Endodermal cell (in vitro differentiated cells): ENCODE measurements around the gene SMIM45.

Source experiments
- DNase-seq: peaks from one replicate; pipeline ENCODE4 v3.0.0-alpha.2; 2017
- H3K27ac ChIP-seq: 2 replicates; pipeline ENCODE4 v1.5.1; 2013; ENCODE audit warnings: mild to moderate bottlenecking, low read depth, low read length, moderate library complexity
- H3K27me3 ChIP-seq: 2 replicates; pipeline ENCODE4 v1.6.1; 2013; ENCODE audit warnings: mild to moderate bottlenecking, low read length, moderate library complexity; ENCODE audit not compliant: insufficient read depth, control insufficient read depth, poor library complexity, severe bottlenecking
- H3K36me3 ChIP-seq: 2 replicates; pipeline ENCODE4 v1.7.0; 2013; ENCODE audit warnings: mild to moderate bottlenecking, low read length, moderate library complexity; ENCODE audit not compliant: control insufficient read depth, insufficient read depth
- H3K4me1 ChIP-seq: one replicate; pipeline ENCODE4 v1.7.0; 2013; ENCODE audit warnings: low read length; ENCODE audit not compliant: control insufficient read depth, insufficient read depth
- H3K4me3 ChIP-seq: 2 replicates; pipeline ENCODE4 v1.5.1; 2013; ENCODE audit warnings: mild to moderate bottlenecking, low read length, moderate library complexity
- H3K9ac ChIP-seq: 2 replicates; pipeline ENCODE4 v1.6.1; 2013; ENCODE audit warnings: mild to moderate bottlenecking, low read length, moderate library complexity; ENCODE audit not compliant: poor library complexity, severe bottlenecking; ENCODE audit errors: extremely low read depth
- H3K9me3 ChIP-seq: 2 replicates; pipeline ENCODE4 v1.6.1; 2013; ENCODE audit warnings: mild to moderate bottlenecking, low read length, moderate library complexity; ENCODE audit not compliant: control insufficient read depth
- H3K27ac Mint-ChIP-seq: 2 replicates; pipeline ENCODE4 v1.8.0; 2020; ENCODE audit warnings: mixed read lengths
- H3K27me3 Mint-ChIP-seq: 2 replicates; pipeline ENCODE4 v1.8.0; 2021; ENCODE audit warnings: mild to moderate bottlenecking, mixed read lengths; ENCODE audit not compliant: insufficient read depth
- H3K36me3 Mint-ChIP-seq: 2 replicates; pipeline ENCODE4 v1.8.0; 2020; ENCODE audit warnings: low read depth, mixed read lengths
- H3K4me1 Mint-ChIP-seq: 2 replicates; pipeline ENCODE4 v1.8.0; 2020; ENCODE audit warnings: mixed read lengths
- H3K4me3 Mint-ChIP-seq: 2 replicates; pipeline ENCODE4 v1.8.0; 2020; ENCODE audit warnings: mild to moderate bottlenecking, moderate library complexity, mixed read lengths
- H3K9me3 Mint-ChIP-seq: 2 replicates; pipeline ENCODE4 v1.8.0; 2020; ENCODE audit warnings: mild to moderate bottlenecking, mixed read lengths
- WGBS, 2 experiments: methylation state at CpG; one replicate each; pipeline versions ENCODE4 v1.1.5 to v1.1.7; 2013; ENCODE audit warnings: missing lambda C conversion rate in 2 of 2, mixed read lengths in 1 of 2; ENCODE audit not compliant: insufficient coverage in 1 of 2, insufficient read length in 1 of 2; 5-methylcytosine and 5-hydroxymethylcytosine counted together
- TF ChIP-seq, protein P1 (sequence below): fragments of 200-600 bp; sonication (generic); conservative IDR thresholded peaks from 2 replicates; pipeline ENCODE4 v1.5.0; 2021; ENCODE audit warnings: antibody characterized with exemption, mild to moderate bottlenecking

The SMIM45 gene

DNA sequence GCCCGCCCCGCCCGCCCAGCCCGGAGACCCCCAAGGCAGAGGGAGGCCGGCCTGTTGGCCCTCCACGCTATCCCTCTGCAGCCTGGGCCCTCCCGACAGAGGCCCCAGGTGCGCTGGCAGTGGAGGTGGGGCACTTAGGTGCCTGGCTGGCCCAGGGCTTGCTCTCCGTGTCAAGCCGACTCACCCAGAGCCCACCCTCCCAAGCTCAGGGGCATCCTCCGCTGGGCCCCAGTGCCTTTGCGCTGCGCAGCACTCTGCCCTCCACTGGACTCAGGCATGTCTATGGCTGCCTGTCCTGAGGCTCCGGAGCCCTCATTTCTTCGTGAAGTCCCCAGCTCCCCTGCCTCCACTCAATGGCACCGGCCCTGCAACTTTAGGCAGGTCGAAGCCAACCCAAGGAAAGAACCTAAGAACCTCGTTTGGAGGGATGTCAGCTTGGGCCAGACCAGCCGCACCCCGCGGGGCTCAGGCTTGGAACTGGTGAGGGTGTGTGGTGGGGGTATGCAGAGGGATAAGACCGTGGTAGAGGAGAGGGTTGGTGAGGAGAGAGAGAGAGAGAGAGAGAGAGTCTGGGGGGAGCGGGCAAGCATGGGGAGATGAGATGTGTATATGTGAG, 6.1 kb downstream of the SMIM45 start:
- Mint-ChIP-seq H3K4me3 (peak overlapping the region; percentile 28), H3K27ac (no peak overlapping the region), H3K27me3 (peaks cover 18% of the 10 kb centered on the region), H3K9me3 (peaks cover 1% of the 10 kb centered on the region), H3K4me1 (peaks cover 2% of the 10 kb centered on the region), H3K36me3 (no peaks in the 10 kb centered on the region)
- H3K9ac ChIP-seq = no peak overlapping the region
- H3K4me3 ChIP-seq = no peak overlapping the region
- TF ChIP-seq, protein P1, sequence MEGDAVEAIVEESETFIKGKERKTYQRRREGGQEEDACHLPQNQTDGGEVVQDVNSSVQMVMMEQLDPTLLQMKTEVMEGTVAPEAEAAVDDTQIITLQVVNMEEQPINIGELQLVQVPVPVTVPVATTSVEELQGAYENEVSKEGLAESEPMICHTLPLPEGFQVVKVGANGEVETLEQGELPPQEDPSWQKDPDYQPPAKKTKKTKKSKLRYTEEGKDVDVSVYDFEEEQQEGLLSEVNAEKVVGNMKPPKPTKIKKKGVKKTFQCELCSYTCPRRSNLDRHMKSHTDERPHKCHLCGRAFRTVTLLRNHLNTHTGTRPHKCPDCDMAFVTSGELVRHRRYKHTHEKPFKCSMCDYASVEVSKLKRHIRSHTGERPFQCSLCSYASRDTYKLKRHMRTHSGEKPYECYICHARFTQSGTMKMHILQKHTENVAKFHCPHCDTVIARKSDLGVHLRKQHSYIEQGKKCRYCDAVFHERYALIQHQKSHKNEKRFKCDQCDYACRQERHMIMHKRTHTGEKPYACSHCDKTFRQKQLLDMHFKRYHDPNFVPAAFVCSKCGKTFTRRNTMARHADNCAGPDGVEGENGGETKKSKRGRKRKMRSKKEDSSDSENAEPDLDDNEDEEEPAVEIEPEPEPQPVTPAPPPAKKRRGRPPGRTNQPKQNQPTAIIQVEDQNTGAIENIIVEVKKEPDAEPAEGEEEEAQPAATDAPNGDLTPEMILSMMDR = no peak
- DNase-seq = no peak
- no peak overlapping the region for H3K27ac ChIP-seq
- no peaks in the 10 kb centered on the region for H3K27me3 ChIP-seq
- 68 to 95% methylated on average over 6 to 23 of the region's 23 CpGs for WGBS, 2 experiments
- H3K4me1 ChIP-seq = no peaks in the 10 kb centered on the region
- H3K36me3 ChIP-seq = no peaks in the 10 kb centered on the region
- H3K9me3 ChIP-seq = no peaks in the 10 kb centered on the region

DNA sequence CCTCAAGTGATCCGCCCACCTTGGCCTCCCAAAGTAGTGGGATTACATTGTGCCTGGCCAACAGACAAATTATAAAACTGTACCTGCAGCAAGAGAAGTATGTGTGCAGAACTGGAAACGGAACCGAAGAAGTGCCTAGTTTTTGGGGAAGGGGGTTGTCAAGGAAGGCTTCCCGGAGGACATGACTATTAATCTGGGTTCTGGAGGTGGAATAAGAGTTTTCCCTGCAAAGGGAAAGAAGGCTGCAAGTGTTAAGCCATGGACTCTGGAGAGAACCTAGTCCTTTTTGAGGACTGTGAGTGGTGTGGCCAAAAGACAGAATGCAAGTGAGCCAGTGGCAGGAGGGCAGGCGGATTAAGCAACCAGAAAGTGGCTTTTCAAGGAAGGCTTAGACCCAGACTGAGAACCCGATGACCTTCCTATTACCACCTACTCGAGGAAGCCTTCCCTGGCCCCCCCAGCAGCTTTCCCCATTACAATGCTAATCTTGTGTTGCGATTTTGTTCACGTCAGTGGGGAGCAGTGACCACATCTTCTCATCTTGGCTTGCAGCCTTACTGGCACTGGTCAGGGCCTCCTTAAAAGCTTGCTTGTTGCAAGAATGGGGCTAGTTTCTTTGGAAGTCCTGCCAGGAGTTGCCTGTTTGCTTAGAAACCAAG, 11.6 kb downstream of the SMIM45 start:
- H3K9me3 Mint-ChIP-seq = peaks cover 7% of the 10 kb centered on the region
- Histone ChIP-seq H3K36me3 (no peaks in the 10 kb centered on the region), H3K27me3 (no peaks in the 10 kb centered on the region), H3K4me3 (no peak overlapping the region), H3K9me3 (peaks cover 5% of the 10 kb centered on the region), H3K4me1 (peaks cover 5% of the 10 kb centered on the region), H3K9ac (no peak overlapping the region), H3K27ac (peak overlapping the region; percentile 68)
- 69 to 78% methylated on average over 9 of the region's 9 CpGs for WGBS, 2 experiments
- TF ChIP-seq, protein P1 = peak; percentile 33
- H3K27me3 Mint-ChIP-seq = peaks cover 12% of the 10 kb centered on the region
- H3K36me3 Mint-ChIP-seq = no peaks in the 10 kb centered on the region
- H3K27ac Mint-ChIP-seq = no peak overlapping the region
- peaks cover 12% of the 10 kb centered on the region for H3K4me1 Mint-ChIP-seq
- H3K4me3 Mint-ChIP-seq = no peak overlapping the region
- DNase-seq = peak; percentile 70

DNA sequence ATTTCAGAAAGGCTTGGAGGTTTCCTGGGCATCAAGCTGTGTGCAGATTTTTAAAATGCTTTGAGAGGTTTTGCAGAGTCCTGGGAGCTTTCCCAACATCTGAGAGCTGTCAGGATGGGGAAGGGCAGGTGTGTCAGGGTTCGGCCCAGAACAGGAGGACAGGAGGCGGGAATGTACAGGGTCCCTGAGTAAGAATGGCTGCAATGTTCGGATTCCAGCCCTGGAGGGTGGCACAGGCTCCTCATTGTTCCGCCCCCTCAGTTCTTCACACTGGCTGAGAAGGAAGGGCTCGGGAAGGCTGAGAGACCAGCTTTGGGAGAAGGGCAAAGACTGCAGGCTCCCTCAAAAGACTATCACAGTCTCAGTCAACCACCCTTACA, 12.2 kb downstream of the SMIM45 start:
- no peak overlapping the region for H3K9ac ChIP-seq
- H3K36me3 Mint-ChIP-seq = no peaks in the 10 kb centered on the region
- peaks cover 7% of the 10 kb centered on the region for H3K9me3 Mint-ChIP-seq
- H3K4me3 ChIP-seq = no peak overlapping the region
- H3K4me3 Mint-ChIP-seq = no peak overlapping the region
- H3K4me1 Mint-ChIP-seq = peaks cover 17% of the 10 kb centered on the region
- H3K4me1 ChIP-seq = peaks cover 7% of the 10 kb centered on the region
- WGBS, 2 experiments = 83 to 87% methylated on average over 3 to 5 of the region's 5 CpGs
- no peaks in the 10 kb centered on the region for H3K27me3 ChIP-seq
- H3K27ac Mint-ChIP-seq = no peak overlapping the region
- TF ChIP-seq, protein P1 = no peak
- peaks cover 9% of the 10 kb centered on the region for H3K27me3 Mint-ChIP-seq
- H3K9me3 ChIP-seq = peaks cover 5% of the 10 kb centered on the region
- H3K36me3 ChIP-seq = no peaks in the 10 kb centered on the region
- no peak for DNase-seq
- peak overlapping the region; percentile 68 for H3K27ac ChIP-seq
